GM12878 (cell line): Measurements from ENCODE around the gene CTIF. TPM values are rescaled to one million over a fixed set of nuclear protein-coding genes. Genes with fewer than 3 reads are reported as not detected.

Source experiments
- ATAC-seq: fragments of 200-7000 bp; cut with Tn5 transposase; 3 replicates; pipeline ENCODE4 v1.9.1; 2020; ENCODE audit warnings: mild to moderate bottlenecking, moderate library complexity
- BruUV-seq: library from RNA; stranded (reverse); fragments of 400-500 nt; replicated peaks from 2 replicates; lab custom pipeline; 2021; lab: Mats Ljungman, UMichigan
- CTCF ChIA-PET: fragments of 300-600 bp; sonication (Branson Sonifier 250); formaldehyde crosslinking; extraction: SDS; loops from one replicate; lab custom pipeline; 2021; ENCODE audit warnings: inconsistent platforms; lab: Yijun Ruan, JAX
- POLR2A ChIA-PET: fragments of 350-600 bp; formaldehyde crosslinking; extraction: SDS; loops from one replicate; lab custom pipeline; 2021; ENCODE audit warnings: inconsistent platforms; lab: Charles Lee
- RAD21 ChIA-PET: fragments of 300-600 bp; sonication (Branson Sonifier 250); formaldehyde crosslinking; loops from one replicate; lab custom pipeline; 2023; ENCODE audit warnings: antibody characterized with exemption; ENCODE audit not compliant: unreplicated experiment; lab: Charles Lee
- SMC1A ChIA-PET: fragments of 300-600 bp; sonication (Branson Sonifier 250); formaldehyde crosslinking; loops from one replicate; lab custom pipeline; 2023; ENCODE audit not compliant: unreplicated experiment, uncharacterized antibody; lab: Charles Lee
- DNase-seq: peaks from one replicate; pipeline ENCODE4 v3.0.0-alpha.2; 2011; ENCODE audit warnings: low read depth, low spot score
- FAIRE-seq: peaks from 3 replicates; lab custom pipeline; 2011; peaks lifted over from hg19 to GRCh38; lab: Jason Lieb, UNC
- H2AFZ ChIP-seq: 2 replicates; pipeline ENCODE4 v1.6.0; 2011; ENCODE audit warnings: low read depth, low read length, control low read depth; ENCODE audit not compliant: control insufficient read depth
- H3K27ac ChIP-seq: 2 replicates; pipeline ENCODE4 v1.5.1; 2011; ENCODE audit warnings: control low read depth; ENCODE audit not compliant: control insufficient read depth, insufficient read depth
- H3K27me3 ChIP-seq, 2 experiments: replicated peaks in 1 of 2; 2 replicates each; pipeline versions ENCODE4 v1.6.0 to v1.6.1; 2011; ENCODE audit warnings: low read length in 1 of 2; ENCODE audit not compliant: control insufficient read depth in 2 of 2, insufficient read depth in 2 of 2
- H3K36me3 ChIP-seq, 2 experiments: 2 replicates each; pipeline ENCODE4 v1.5.1; 2011; ENCODE audit warnings: low read length in 1 of 2; ENCODE audit not compliant: control insufficient read depth in 2 of 2, insufficient read depth in 2 of 2
- H3K4me1 ChIP-seq: 2 replicates; pipeline ENCODE4 v1.6.1; 2011; ENCODE audit warnings: mild to moderate bottlenecking, low read length, moderate library complexity, mixed read lengths; ENCODE audit not compliant: control insufficient read depth, insufficient read depth
- H3K4me2 ChIP-seq: 2 replicates; pipeline ENCODE4 v1.6.0; 2011; ENCODE audit warnings: control low read depth; ENCODE audit not compliant: control insufficient read depth, insufficient read depth
- H3K4me3 ChIP-seq: fragments of 200-600 bp; sonication (generic); 2 replicates; pipeline ENCODE4 v1.5.1; 2016
- H3K79me2 ChIP-seq: 2 replicates; pipeline ENCODE4 v1.6.0; 2011; ENCODE audit warnings: low read length; ENCODE audit not compliant: control insufficient read depth, insufficient read depth
- H3K9ac ChIP-seq: 2 replicates; pipeline ENCODE4 v1.8.0; 2011; ENCODE audit warnings: low read length, control low read depth, mixed read lengths; ENCODE audit not compliant: control insufficient read depth, insufficient read depth
- H3K9me3 ChIP-seq: replicated peaks from 3 replicates; pipeline ENCODE4 v1.5.1; 2011; ENCODE audit warnings: mild to moderate bottlenecking, low read length; ENCODE audit not compliant: control insufficient read depth, insufficient read depth
- H4K20me1 ChIP-seq: 2 replicates; pipeline ENCODE4 v1.6.0; 2011; ENCODE audit not compliant: control insufficient read depth, insufficient read depth
- HCFC1 ChIP-seq: fragments of 150-350 bp; IDR thresholded peaks from 2 replicates; pipeline ENCODE4 v1.6.1; 2014; ENCODE audit warnings: low read length
- JUND ChIP-seq: IDR thresholded peaks from 2 replicates; pipeline ENCODE4 v1.6.1; 2012; ENCODE audit warnings: low read depth, mild to moderate bottlenecking, low read length, improper control_type of control experiment, moderate library complexity
- POU2F2 ChIP-seq: IDR thresholded peaks from 3 replicates; pipeline ENCODE4 v1.6.1; 2011; ENCODE audit warnings: low read depth, mild to moderate bottlenecking, low read length, borderline replicate concordance
- RB1 ChIP-seq: fragments of 450-650 bp; formaldehyde crosslinking; IDR thresholded peaks from 2 replicates; pipeline ENCODE4 v1.6.1; 2017; ENCODE audit warnings: mild to moderate bottlenecking, borderline replicate concordance
- STAT3 ChIP-seq: IDR thresholded peaks from 2 replicates; pipeline ENCODE4 v1.6.1; 2011; ENCODE audit warnings: low read depth, low read length, improper control_type of control experiment
- TARDBP ChIP-seq: IDR thresholded peaks from 2 replicates; pipeline ENCODE4 v1.6.1; 2016; ENCODE audit warnings: borderline replicate concordance
- ZBED1 ChIP-seq: IDR thresholded peaks from 2 replicates; pipeline ENCODE4 v1.6.1; 2016; ENCODE audit warnings: borderline replicate concordance
- ZNF24 ChIP-seq: fragments of 450-650 bp; IDR thresholded peaks from 2 replicates; pipeline ENCODE4 v1.6.1; 2017; ENCODE audit warnings: antibody characterized with exemption, mild to moderate bottlenecking
- WGBS: methylation state at CpG from one replicate; pipeline ENCODE4 v1.1.6; 2016; ENCODE audit warnings: low lambda C conversion rate; ENCODE audit not compliant: insufficient replicate concordance, insufficient coverage; ENCODE audit errors: missing lambda C conversion rate; 5-methylcytosine and 5-hydroxymethylcytosine counted together
- in situ Hi-C: fragments of 300-500 bp; cut with MboI; formaldehyde crosslinking; loops from 9 replicates; pipeline ENCODE4 v1.14.3; 2018; ENCODE audit warnings: mixed read lengths
- intact Hi-C: fragments of 100-400 bp; cut with micrococcal nuclease; formaldehyde crosslinking; loops from one replicate; pipeline ENCODE4 v1.14.2; 2022; ENCODE audit not compliant: unreplicated experiment
- polyA plus RNA-seq, 11 experiments: library from polyadenylated mRNA; depleted of rRNA in 4 of 11; unstranded in 6 of 11; stranded (reverse) in 5 of 11; fragments of >200 nt; fragmentation: Nextera tagmentation in 4 of 11; fragmentation: Illumina TruSeq in 1 of 11; extraction: Ambion mirVana in 4 of 11; extraction: Trizol in 1 of 11; gene quantifications; 1 replicate in 1 of 11; 2 replicates in 10 of 11; pipeline versions ENCODE4 v1.2.1 to v1.2.3, GENCODE V29; 2011 to 2016; ENCODE audit warnings: inconsistent platforms in 2 of 11, missing spikeins in 2 of 11, low read depth in 1 of 11
- total RNA-seq, 4 experiments: library from RNA; depleted of rRNA in 3 of 4; stranded (reverse); fragments of >200 nt in 3 of 4; fragmentation: Illumina TruSeq in 1 of 4; extraction: Trizol in 1 of 4; gene quantifications; 2 replicates each; pipeline versions ENCODE4 v1.2.1 to v1.2.3, GENCODE V29; 2013 to 2021
- TF ChIP-seq, protein P1 (sequence below): fragments of 450-650 bp; IDR thresholded peaks from 2 replicates; pipeline ENCODE4 v1.6.1; 2017; ENCODE audit warnings: mild to moderate bottlenecking, moderate library complexity
- TF ChIP-seq, protein P2 (sequence below): IDR thresholded peaks from 2 replicates; pipeline ENCODE4 v1.6.1; 2011; ENCODE audit warnings: mild to moderate bottlenecking, low read depth, low read length, moderate library complexity; ENCODE audit not compliant: insufficient replicate concordance
- TF ChIP-seq, protein P3 (sequence below): fragments of 150-350 bp; IDR thresholded peaks from 2 replicates; pipeline ENCODE4 v1.6.1; 2016; ENCODE audit warnings: low read depth, low read length
- TF ChIP-seq, protein P4 (sequence below), 3 experiments: IDR thresholded peaks in 2 of 3; conservative IDR thresholded peaks in 1 of 3; 2 replicates each; pipeline ENCODE4 v1.5.1; 2011; ENCODE audit warnings: low read depth in 3 of 3, low read length in 3 of 3, mild to moderate bottlenecking in 3 of 3, control low read depth in 2 of 3, moderate library complexity in 2 of 3, inconsistent platforms in 1 of 3, mixed read lengths in 1 of 3; ENCODE audit not compliant: control insufficient read depth in 2 of 3, insufficient read depth in 1 of 3; ENCODE audit errors: extremely low read depth in 1 of 3

CTIF gene
- total and polyA plus RNA-seq, 10 of the 15 experiments (the other 5 are each of a cell fraction or from before 2014, with no cell fraction given) = 0.06 to 11.6 (median 2.5) TPM

DNA sequence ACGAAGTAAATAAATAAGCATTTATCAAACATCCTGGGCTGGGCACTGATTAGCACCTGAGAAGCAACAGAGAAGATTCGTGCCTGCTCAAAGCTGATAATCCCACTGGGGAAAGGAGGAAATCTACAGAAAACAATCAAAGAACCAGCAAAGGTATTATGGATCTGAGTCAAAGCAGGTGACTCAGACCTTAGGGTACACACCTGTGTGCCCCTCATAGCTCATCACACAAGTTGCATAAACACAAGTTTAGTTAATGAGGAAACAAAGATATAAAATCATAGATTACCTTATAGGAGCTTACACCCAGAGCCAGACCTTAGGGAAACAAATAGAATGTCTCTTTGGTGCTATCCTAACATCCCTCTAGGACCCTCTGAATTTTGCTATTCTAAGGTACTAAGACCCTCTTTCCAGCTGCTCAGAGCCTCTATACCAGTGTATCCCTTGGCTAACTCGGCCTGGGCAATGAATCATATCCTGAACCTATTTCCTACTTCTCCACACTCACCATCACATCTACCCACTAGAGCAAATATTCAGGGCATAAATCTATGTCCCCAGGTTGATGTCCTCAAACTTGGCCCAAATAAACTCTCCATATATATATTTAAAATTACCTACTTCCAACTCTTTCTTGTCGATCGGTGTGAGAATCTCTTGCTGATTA lies 19.3 kb upstream of the CTIF start (continued):
- TF ChIP-seq, protein P1, sequence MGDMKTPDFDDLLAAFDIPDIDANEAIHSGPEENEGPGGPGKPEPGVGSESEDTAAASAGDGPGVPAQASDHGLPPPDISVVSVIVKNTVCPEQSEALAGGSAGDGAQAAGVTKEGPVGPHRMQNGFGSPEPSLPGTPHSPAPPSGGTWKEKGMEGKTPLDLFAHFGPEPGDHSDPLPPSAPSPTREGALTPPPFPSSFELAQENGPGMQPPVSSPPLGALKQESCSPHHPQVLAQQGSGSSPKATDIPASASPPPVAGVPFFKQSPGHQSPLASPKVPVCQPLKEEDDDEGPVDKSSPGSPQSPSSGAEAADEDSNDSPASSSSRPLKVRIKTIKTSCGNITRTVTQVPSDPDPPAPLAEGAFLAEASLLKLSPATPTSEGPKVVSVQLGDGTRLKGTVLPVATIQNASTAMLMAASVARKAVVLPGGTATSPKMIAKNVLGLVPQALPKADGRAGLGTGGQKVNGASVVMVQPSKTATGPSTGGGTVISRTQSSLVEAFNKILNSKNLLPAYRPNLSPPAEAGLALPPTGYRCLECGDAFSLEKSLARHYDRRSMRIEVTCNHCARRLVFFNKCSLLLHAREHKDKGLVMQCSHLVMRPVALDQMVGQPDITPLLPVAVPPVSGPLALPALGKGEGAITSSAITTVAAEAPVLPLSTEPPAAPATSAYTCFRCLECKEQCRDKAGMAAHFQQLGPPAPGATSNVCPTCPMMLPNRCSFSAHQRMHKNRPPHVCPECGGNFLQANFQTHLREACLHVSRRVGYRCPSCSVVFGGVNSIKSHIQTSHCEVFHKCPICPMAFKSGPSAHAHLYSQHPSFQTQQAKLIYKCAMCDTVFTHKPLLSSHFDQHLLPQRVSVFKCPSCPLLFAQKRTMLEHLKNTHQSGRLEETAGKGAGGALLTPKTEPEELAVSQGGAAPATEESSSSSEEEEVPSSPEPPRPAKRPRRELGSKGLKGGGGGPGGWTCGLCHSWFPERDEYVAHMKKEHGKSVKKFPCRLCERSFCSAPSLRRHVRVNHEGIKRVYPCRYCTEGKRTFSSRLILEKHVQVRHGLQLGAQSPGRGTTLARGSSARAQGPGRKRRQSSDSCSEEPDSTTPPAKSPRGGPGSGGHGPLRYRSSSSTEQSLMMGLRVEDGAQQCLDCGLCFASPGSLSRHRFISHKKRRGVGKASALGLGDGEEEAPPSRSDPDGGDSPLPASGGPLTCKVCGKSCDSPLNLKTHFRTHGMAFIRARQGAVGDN = no peak
- TF ChIP-seq POU2F2 = no peak
- TF ChIP-seq, protein P2, sequence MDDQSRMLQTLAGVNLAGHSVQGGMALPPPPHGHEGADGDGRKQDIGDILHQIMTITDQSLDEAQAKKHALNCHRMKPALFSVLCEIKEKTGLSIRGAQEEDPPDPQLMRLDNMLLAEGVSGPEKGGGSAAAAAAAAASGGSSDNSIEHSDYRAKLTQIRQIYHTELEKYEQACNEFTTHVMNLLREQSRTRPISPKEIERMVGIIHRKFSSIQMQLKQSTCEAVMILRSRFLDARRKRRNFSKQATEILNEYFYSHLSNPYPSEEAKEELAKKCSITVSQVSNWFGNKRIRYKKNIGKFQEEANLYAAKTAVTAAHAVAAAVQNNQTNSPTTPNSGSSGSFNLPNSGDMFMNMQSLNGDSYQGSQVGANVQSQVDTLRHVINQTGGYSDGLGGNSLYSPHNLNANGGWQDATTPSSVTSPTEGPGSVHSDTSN = no peak
- no peak for TF ChIP-seq TARDBP
- TF ChIP-seq, all 136 proteins: peak for 0

DNA sequence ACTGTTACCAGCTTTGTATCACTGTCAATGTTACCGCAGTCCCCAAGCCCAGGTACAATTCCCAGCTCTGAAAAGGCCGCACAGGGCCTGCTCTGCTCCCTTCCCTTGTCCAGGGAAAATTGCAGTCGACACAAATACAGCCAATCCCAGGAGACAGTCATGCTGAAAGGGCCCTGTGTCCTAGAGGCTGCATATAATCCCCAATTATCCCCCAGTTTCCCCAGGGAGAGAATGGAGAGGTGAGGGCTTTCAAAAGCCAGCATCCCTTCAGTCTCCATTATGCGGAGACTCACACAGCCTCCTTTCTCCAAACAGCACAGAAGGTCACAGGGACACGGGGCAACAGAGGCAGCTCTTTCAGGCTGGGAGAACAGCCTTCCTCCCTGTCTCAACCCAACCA lies 17.1 kb upstream of the CTIF start:
- ATAC-seq = no peak
- RAD21 ChIA-PET = no interaction called here
- FAIRE-seq = no peak
- Histone ChIP-seq H3K9ac (no peak overlapping the region), H3K36me3 (no peaks in the 10 kb centered on the region), H3K4me1 (no peaks in the 10 kb centered on the region), H4K20me1 (no peaks in the 10 kb centered on the region), H3K9me3 (no peaks in the 10 kb centered on the region; the same call in 2 of the 3 replicates), H3K4me3 (no peak overlapping the region), H3K4me2 (no peak overlapping the region), H3K27ac (no peak overlapping the region), H3K27me3 (no peaks in the 10 kb centered on the region; a peak in 3 of 4 replicates), H3K79me2 (no peaks in the 10 kb centered on the region), H2AFZ (no peak overlapping the region)
- SMC1A ChIA-PET = no interaction called here
- WGBS = 22% methylated on average over 5 of the region's 5 CpGs
- CTCF ChIA-PET = no interaction called here
- no TSS peak for BruUV-seq
- intact Hi-C loops = no loop called here
- DNase-seq = no peak
- POLR2A ChIA-PET = no interaction called here
- in situ Hi-C loops = no loop called here
- TF ChIP-seq HCFC1 (no peak), STAT3 (no peak), ZBED1 (no peak), JUND (no peak), RB1 (no peak), ZNF24 (no peak)
- TF ChIP-seq, protein P3, sequence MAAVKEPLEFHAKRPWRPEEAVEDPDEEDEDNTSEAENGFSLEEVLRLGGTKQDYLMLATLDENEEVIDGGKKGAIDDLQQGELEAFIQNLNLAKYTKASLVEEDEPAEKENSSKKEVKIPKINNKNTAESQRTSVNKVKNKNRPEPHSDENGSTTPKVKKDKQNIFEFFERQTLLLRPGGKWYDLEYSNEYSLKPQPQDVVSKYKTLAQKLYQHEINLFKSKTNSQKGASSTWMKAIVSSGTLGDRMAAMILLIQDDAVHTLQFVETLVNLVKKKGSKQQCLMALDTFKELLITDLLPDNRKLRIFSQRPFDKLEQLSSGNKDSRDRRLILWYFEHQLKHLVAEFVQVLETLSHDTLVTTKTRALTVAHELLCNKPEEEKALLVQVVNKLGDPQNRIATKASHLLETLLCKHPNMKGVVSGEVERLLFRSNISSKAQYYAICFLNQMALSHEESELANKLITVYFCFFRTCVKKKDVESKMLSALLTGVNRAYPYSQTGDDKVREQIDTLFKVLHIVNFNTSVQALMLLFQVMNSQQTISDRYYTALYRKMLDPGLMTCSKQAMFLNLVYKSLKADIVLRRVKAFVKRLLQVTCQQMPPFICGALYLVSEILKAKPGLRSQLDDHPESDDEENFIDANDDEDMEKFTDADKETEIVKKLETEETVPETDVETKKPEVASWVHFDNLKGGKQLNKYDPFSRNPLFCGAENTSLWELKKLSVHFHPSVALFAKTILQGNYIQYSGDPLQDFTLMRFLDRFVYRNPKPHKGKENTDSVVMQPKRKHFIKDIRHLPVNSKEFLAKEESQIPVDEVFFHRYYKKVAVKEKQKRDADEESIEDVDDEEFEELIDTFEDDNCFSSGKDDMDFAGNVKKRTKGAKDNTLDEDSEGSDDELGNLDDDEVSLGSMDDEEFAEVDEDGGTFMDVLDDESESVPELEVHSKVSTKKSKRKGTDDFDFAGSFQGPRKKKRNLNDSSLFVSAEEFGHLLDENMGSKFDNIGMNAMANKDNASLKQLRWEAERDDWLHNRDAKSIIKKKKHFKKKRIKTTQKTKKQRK = no peak
- TF ChIP-seq, protein P4, sequence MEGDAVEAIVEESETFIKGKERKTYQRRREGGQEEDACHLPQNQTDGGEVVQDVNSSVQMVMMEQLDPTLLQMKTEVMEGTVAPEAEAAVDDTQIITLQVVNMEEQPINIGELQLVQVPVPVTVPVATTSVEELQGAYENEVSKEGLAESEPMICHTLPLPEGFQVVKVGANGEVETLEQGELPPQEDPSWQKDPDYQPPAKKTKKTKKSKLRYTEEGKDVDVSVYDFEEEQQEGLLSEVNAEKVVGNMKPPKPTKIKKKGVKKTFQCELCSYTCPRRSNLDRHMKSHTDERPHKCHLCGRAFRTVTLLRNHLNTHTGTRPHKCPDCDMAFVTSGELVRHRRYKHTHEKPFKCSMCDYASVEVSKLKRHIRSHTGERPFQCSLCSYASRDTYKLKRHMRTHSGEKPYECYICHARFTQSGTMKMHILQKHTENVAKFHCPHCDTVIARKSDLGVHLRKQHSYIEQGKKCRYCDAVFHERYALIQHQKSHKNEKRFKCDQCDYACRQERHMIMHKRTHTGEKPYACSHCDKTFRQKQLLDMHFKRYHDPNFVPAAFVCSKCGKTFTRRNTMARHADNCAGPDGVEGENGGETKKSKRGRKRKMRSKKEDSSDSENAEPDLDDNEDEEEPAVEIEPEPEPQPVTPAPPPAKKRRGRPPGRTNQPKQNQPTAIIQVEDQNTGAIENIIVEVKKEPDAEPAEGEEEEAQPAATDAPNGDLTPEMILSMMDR (IDR thresholded peaks at IDR 0.05 in 2 of 3, conservative IDR thresholded peaks at IDR 0.05 in 1 of 3; ENCODE audit: control insufficient read depth in 2 of 3, extremely low read depth in 1 of 3, insufficient read depth in 1 of 3, low read depth in 3 of 3, low read length in 3 of 3) = no peak
